Activated CD8-positive, alpha-beta memory T cell treated with anti-CD3 and anti-CD28 coated beads, Interleukin-2, amount 50 U/mL, for 24 hours (primary cell): Measurements from ENCODE around the gene ORMDL1.
A peak's percentile ranks its signal among the peaks of the same experiment; 100 is the strongest.
"Not testable (repeated sequence)": the region's sequence is repeated elsewhere in the genome, so short reads cannot be mapped to it uniquely, and the experiment has no call there.

Experiments
- DNase-seq: peaks from one replicate; pipeline ENCODE4 v3.0.0-alpha.2; 2020; ENCODE audit errors: extremely low read depth

The ORMDL1 gene

GRCh38 chr2:189770590-189771322 is 13.4 kb downstream of the ORMDL1 start:
- DNase-seq, result no peak

DNA sequence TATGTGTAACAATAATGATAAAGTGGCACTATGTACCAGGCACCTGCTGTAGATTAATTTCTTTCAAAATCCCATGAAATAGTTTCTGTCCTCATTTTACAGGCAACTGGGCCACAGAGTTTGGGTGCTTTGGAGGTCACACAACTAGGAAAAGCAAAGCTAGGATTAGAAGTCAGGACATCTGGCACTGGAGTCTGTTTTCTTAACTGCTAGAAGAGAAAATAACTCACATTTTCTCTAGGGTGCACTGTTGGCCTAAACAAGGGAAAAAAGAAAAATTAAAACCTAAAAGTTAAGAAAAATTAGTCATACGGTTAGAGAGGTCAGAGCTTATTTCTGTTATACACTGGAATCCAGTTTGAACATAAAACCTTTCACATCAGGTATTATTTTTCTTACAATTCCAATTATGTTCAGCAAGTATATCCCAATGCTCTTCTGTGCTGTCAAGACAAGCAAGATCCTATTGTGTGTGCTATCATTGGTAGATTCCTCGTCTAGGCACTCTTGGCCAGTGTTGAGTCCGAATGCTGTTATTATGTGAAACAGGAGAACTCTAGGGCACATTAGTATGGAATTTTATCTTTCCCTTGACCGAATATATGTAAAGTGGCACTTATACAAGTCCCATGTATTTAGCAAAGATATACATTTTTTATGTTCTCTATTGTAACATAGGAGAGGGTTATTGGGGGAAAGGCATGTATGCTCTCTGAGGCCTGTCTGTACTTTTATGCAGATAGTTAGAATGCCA is 20.1 kb downstream of the ORMDL1 start:
- DNase-seq, result no peak

DNA sequence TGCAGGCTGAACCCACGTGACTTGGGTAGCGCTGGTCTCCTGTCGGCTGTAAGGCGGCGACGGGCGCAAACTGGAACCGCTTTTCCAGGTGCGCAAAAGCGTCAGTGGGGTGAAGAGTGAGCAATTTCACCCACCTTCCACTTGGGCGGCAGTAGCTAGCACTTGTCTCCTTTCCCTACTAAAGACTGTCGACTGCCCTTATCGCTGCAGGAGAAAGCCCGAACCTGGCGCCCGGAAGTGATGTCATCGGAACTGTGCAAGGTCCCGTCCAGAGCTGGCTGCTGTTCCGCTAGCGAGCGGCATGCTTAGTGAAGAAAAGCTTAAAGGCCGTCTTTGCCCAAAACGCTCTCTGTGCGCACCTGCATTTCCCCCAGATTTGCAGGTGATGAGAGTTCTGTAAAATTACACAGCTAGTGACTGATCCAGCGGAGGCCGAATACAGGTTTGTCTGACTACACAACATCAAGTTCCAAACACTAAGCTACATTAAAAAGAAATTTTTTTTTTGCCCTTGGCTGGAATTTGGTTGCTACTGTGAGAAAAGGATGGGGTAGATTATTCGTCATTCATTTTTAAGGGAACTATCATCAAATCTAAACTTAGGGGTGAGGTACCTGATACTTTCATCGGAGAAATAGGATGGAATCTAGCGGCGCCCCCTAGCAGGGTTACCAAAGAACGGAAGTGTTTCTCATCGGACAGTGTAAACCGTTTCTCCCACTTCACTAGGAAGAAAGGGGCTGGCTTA is 21.4 kb downstream of the ORMDL1 start, which contains the start of gene OSGEPL1:
OSGEPL1 (minus strand) TSS at position 242 of the 748 bp plus-strand sequence. CDS start 1,152 bp downstream, outside the sequence.
- peak; percentile 90 for DNase-seq

- no peak for DNase-seq
Measured at GRCh38 chr2:189762229-189762550, 21.9 kb downstream of the ORMDL1 start.

GRCh38 chr2:189760154-189760553 is 24.0 kb downstream of the ORMDL1 start:
- not testable (repeated sequence) for DNase-seq

DNA sequence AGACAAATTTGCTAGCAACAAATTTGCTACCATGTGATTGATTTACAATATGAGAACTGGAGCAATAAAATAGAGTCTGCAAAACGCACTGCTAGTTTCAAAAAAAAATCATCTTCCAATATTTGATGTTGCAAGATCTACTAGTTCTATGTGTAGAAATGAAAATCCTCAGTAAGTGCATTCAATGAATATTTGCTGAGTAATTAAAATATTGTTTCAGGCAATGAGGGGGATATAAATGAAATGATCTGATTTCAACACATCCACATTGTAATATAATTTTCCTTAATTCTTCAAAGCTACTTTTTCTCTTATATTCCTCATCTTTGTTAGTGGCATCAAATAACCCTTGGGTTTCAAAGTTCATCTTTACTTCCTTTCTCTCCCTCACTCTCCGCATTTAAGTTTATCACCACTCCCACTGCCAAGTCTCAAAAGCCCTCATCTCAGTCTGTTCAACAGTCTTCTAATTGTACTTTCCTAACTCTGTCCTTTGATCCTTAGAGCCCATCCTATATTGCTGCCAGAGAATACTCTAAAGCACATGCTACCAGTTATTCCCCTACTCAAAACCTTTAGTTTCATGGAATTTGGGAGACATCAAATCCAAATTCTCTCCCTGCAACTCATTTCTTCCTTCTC is 27.7 kb downstream of the ORMDL1 start:
- no peak for DNase-seq

DNA sequence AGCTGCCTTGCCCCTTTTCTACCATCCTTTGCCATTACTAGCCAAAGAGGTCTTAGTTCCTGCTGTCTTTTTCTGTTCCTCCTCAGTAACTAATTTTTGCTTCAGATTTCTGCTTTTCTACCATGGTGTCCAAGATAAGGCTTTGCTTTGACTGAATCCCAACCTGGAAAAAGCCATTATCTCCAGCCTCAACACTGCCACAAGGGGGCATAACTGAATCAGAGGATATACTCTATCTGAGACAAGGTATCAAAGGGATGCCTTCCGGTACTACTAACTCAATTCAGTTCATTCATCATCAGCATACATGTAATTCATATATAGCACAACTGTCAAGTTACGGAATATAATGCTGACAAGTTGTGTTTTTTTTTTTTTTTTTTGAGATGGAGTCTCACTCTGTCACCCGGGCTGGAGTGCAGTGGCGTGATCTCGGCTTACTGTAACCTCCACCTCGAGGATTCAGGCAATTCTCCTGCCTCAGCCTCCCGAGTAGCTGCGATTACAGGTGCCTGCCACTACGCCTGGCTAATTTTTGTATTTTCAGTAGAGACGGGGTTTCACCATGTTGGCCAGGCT is 33.0 kb downstream of the ORMDL1 start:
- no peak for DNase-seq

DNA sequence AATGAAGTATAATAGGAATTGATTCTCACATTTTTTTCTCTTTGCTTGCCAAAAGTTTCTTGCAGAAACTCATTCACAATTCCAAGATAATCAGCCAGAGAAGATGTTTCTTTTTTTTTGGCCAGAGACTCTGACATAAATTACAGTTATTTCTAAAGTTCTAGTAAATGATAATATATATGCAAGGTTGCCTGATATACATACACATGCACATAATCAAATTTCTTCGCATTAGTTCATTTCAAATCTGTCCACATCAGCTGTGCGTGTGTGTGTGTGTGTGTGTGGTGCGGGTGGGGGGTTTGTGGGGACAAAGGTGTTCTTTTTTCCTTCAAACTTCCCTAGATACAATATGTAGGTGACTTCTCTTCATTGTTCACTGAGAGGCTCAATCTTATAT is 54.7 kb downstream of the ORMDL1 start:
- DNase-seq, result no peak

GRCh38 chr2:189726849-189727248 is 57.3 kb downstream of the ORMDL1 start:
- no peak for DNase-seq

GRCh38 chr2:189726271-189726670 is 57.9 kb downstream of the ORMDL1 start:
- no peak for DNase-seq

GRCh38 chr2:189723192-189723591 is 60.9 kb downstream of the ORMDL1 start:
- DNase-seq, result no peak
